ENCODE results near the gene MSL3B. TPM values are rescaled to one million over a fixed set of nuclear protein-coding genes. Genes with fewer than 3 reads are reported as not detected.

The MSL3B gene

DNA sequence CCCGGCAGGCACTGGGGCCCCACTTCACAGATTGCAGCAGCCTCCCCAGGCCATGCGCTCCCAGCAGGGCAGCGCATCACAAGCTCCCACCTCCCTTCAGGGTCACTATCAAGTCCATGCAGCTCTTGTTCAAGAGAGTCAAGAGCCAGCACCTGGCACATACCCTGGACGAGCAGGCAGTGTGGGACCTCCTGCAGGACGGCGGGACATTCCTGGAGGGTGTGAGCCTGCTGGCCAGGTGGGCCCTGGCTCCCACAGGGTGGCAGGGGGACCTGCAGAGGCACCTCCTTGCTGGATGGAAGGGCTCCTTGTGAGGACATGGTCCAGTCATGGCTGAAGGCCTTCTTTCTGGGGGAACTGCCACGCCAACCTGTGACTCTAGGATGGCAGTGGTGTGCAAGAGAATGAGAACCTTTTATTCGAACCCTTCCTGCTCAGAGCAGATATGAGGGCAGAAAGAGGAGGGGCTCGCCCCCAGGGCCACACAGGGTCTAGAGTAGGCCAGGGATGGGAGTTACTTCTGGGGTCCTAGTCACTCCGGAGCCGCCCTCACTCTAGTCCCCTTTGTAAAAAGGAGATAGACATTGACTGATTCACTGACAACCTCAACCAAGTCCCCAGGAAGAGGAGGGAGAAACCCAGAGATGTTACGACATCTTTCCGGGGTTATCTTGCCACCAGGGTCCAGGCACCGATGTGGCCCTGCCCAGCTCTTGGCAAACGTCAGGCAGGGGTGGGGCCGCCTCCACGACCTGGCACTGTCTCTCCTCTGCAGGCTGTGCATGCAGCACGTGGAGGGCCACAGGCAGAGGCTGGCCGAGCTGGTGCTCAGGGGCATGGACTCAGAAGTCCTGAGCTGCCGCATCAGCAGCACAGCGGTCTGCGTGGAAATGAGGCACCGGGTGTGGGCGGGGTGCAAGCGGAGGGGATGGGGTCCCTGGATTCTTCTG, 45.1 kb downstream of the MSL3B start:
- 72 to 76% (median 76%) methylated on average over 25 of the region's 25 CpGs for WGBS, 3 donors
- no peak overlapping the region for H3K27ac ChIP-seq (ENCODE audit: low read depth, low read length)

GRCh38 chr2:233822101-233822771, 46.0 kb downstream of the MSL3B start:
- WGBS, 3 donors, result 79 to 94% (median 89%) methylated on average over 21 of the region's 21 CpGs
- H3K27ac ChIP-seq (ENCODE audit: low read depth, low read length), result no peak overlapping the region

DNA sequence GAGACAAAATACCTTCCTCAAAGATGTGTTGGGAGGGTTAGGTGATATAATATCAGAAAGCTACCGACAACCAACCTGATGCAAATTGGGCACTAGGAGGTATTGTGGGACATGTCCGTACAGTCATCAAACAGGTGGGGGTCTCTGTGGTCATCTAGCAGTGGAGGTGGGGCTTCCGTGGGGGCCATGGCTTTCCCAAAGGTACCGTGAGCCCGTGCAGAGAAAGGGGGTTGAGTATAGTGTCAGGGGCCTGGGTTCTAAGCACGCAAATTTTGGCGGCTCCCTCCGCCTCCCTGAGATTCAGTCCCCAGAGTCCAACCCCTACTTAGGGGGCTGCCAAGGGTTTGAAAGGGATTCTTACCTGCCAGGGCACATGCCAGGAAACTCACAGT, 46.5 kb downstream of the MSL3B start:
- 83 to 95% (median 90%) methylated on average over 8 of the region's 8 CpGs for WGBS, 3 donors
- no peak overlapping the region for H3K27ac ChIP-seq (ENCODE audit: low read depth, low read length)

- WGBS, 3 donors, result 82 to 93% (median 91%) methylated on average over 3 of the region's 3 CpGs
Observed at GRCh38 chr2:233821196-233821595, 47.0 kb downstream of the MSL3B start.

DNA sequence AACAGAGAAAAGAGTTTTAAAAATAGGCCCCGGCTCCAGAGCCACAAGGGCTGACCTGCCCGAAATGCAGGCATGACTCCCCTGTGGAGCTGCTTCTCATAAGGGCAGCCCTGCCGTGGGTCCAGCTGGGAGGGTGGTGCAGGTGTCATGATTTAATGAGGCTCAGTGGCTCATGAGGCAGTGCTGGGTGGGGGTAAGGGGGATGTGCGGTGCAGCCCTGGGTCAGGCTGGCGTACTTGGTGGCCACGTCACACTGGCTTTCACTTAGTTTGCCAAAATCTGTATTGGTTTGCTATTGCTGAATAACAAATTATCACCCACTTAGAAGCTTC, 47.4 kb downstream of the MSL3B start:
- no peak overlapping the region for H3K27ac ChIP-seq (ENCODE audit: low read depth, low read length)
- WGBS, 3 donors, result 81 to 85% (median 85%) methylated on average over 6 of the region's 6 CpGs

More at GRCh38 chr2:233821196-233821595, 47.0 kb downstream of the MSL3B start:
- no peak overlapping the region for H3K27ac ChIP-seq (ENCODE audit: low read depth, low read length)

DNA sequence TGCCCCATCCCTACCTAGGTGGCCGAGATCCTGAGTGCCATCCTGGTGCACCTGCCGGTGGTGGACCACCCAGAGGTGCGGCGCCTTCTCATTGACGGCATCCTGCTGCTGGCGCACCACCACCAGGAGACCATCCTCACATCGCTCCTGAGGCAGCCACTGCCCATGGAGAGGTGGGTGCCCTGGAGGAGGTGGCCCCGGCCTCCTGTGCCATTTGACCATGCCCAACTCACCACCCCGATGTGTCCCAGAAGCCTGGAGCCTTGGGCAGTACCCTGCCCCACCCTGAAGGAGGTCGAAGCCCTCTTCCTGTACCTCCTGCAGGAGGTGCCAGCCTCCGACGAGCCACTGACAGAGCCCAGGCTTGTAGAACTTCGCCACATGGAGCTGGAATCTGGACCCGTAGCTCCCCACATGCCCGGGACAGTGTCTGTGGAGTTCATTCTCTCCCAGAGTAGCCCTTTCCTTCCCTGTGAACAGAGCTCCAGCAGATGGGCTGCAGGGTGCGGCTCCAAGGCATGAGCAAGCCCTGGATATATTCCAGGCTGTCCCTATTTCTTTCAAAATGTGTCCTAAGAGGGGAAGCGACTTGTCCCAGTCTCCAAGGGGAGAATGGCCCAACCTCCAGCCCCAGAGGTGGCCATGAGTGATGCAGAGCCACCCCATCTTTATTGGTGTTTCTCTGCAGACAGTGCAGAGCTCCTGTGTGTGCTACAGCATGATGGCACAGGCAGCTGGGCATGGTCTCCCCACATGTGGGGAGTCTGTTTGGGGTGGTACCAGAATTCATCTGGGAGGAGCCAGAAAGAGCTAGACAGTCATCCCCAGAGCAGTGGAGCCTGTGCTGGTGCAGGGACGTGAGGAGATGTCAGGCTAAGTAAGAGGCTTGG, 48.1 kb downstream of the MSL3B start:
- 83 to 87% (median 84%) methylated on average over 18 of the region's 18 CpGs for WGBS, 3 donors
- no peak overlapping the region for H3K27ac ChIP-seq (ENCODE audit: low read depth, low read length)

GRCh38 chr2:233818639-233819621, 49.3 kb downstream of the MSL3B start:
- WGBS, 3 donors, result 74 to 82% (median 78%) methylated on average over 17 of the region's 17 CpGs
- H3K27ac ChIP-seq (ENCODE audit: low read depth, low read length), result no peak overlapping the region

DNA sequence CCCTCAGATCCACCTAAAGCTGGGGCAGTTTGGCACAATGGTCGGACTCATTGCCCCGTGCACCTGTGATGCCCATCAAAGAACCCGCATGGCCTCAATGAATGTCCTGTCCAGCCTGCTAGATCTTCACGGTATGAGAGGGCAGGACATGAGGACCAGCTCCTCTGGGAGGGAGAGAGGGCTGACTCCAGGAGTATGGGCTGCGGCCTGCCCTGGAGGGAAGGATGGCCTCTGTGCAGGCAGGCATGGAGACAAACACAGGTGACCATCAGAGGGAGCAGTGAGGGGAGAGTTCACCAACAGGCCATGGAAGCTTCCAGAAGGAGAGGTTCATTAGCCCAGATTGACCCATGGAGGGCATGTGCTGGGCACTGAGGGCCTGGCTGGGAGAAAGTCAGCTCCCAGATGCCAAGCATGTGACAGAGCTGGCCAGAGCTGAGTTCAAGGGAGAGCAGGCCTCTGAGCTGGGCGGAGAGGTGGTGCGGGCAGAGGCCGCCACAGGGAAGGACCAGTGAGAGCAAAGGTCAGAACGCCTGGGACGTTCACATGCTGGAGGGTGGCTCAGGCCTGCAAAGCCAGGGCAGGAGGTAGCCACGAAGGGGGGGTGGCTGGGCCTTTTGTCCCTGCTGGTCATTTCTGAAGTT, 50.1 kb downstream of the MSL3B start:
- no peak overlapping the region for H3K27ac ChIP-seq (ENCODE audit: low read depth, low read length)
- WGBS, 3 donors, result 76 to 92% (median 82%) methylated on average over 11 of the region's 11 CpGs

GRCh38 chr2:233817361-233817911, 50.8 kb downstream of the MSL3B start:
- H3K27ac ChIP-seq (ENCODE audit: low read depth, low read length), result no peak overlapping the region
- WGBS, 3 donors, result 71 to 81% (median 75%) methylated on average over 3 of the region's 3 CpGs

GRCh38 chr2:233816771-233817170, 51.4 kb downstream of the MSL3B start:
- no peak overlapping the region for H3K27ac ChIP-seq (ENCODE audit: low read depth, low read length)
- WGBS, 3 donors, result 75 to 83% (median 77%) methylated on average over 4 of the region's 4 CpGs

- H3K27ac ChIP-seq (ENCODE audit: low read depth, low read length), result no peak overlapping the region
- 48 to 67% (median 60%) methylated on average over 2 of the region's 2 CpGs for WGBS, 3 donors
Observed at GRCh38 chr2:233816334-233816733, 51.9 kb downstream of the MSL3B start.

- WGBS, 3 donors, result 61 to 87% (median 86%) methylated on average over 6 of the region's 6 CpGs
- no peak overlapping the region for H3K27ac ChIP-seq (ENCODE audit: low read depth, low read length)
Observed at GRCh38 chr2:233815861-233816260, 52.3 kb downstream of the MSL3B start.

Other genes starting within 250 kb of the MSL3B start
- gene UGT1A10, start 231.9 kb downstream of the MSL3B start, polyA plus RNA-seq, result under 1 TPM in 1 of 3 donors, not detected in 2; 0.59 TPM
- not detected for gene UGT1A9, start 196.5 kb downstream of the MSL3B start, polyA plus RNA-seq
- gene UGT1A7, start 186.5 kb downstream of the MSL3B start, polyA plus RNA-seq, result not detected
- under 1 TPM in 2 of 3 donors, not detected in 1; 0.39 to 0.79 TPM for gene UGT1A6, start 175.5 kb downstream of the MSL3B start, polyA plus RNA-seq
- under 1 TPM in 1 of 3 donors, not detected in 2; 0.04 TPM for gene UGT1A5, start 155.5 kb downstream of the MSL3B start, polyA plus RNA-seq
- gene UGT1A4, start 149.7 kb downstream of the MSL3B start, polyA plus RNA-seq, result not detected
- not detected for gene UGT1A3, start 139.3 kb downstream of the MSL3B start, polyA plus RNA-seq
- under 1 TPM in 2 of 3 donors, not detected in 1; 0.03 to 0.06 TPM for gene UGT1A1, start 108.1 kb downstream of the MSL3B start, polyA plus RNA-seq
- 1 to 10 TPM in 1 of 3 donors, under 1 TPM in 2; 0.09 to 2.2 (median 0.14) TPM for gene MROH2A, start 90.1 kb downstream of the MSL3B start, polyA plus RNA-seq
- under 1 TPM in 2 of 3 donors, not detected in 1; 0.07 to 0.16 TPM for gene HJURP, start 13.9 kb downstream of the MSL3B start, polyA plus RNA-seq
- gene TRPM8, start 49.0 kb upstream of the MSL3B start, polyA plus RNA-seq, result under 1 TPM in 1 of 3 donors, not detected in 2; 0.12 TPM
- gene SPP2, start 182.3 kb upstream of the MSL3B start, polyA plus RNA-seq, result not detected